GM23248 (cell line): ENCODE measurements around the gene NDEL1. TPM values are rescaled to one million over a fixed set of nuclear protein-coding genes. Genes with fewer than 3 reads are reported as not detected.

Experiments used
- DNase-seq: peaks from one replicate; pipeline ENCODE4 v3.0.0-alpha.2; 2015
- H2AFZ ChIP-seq: fragments of 200-600 bp; sonication (generic); 2 replicates; pipeline ENCODE4 v1.6.1; 2016; ENCODE audit warnings: antibody characterized with exemption
- H3F3A ChIP-seq: fragments of 200-600 bp; sonication (generic); 2 replicates; pipeline ENCODE4 v1.6.1; 2016; ENCODE audit warnings: mild to moderate bottlenecking, antibody characterized with exemption, mixed run types; ENCODE audit not compliant: insufficient read depth
- H3K27ac ChIP-seq: fragments of 200-600 bp; sonication (generic); 2 replicates; pipeline ENCODE4 v1.5.1; 2016; ENCODE audit warnings: mild to moderate bottlenecking
- H3K27me3 ChIP-seq: fragments of 200-600 bp; sonication (generic); replicated peaks from 2 replicates; pipeline ENCODE4 v1.6.1; 2016; ENCODE audit warnings: mild to moderate bottlenecking; ENCODE audit not compliant: insufficient read depth
- H3K36me3 ChIP-seq: fragments of 200-600 bp; sonication (generic); 2 replicates; pipeline ENCODE4 v1.6.1; 2016; ENCODE audit warnings: low read depth, mild to moderate bottlenecking
- H3K4me1 ChIP-seq: fragments of 200-600 bp; sonication (generic); 2 replicates; pipeline ENCODE4 v1.6.1; 2016; ENCODE audit warnings: mild to moderate bottlenecking; ENCODE audit not compliant: insufficient read depth
- H3K4me2 ChIP-seq: fragments of 200-600 bp; sonication (generic); one replicate; pipeline ENCODE4 v1.6.1; 2016; ENCODE audit warnings: mild to moderate bottlenecking; ENCODE audit not compliant: unreplicated experiment
- H3K4me3 ChIP-seq: fragments of 200-600 bp; sonication (generic); 2 replicates; pipeline ENCODE4 v1.5.1; 2016; ENCODE audit warnings: mild to moderate bottlenecking
- H3K79me2 ChIP-seq: fragments of 200-600 bp; sonication (generic); 2 replicates; pipeline ENCODE4 v1.6.1; 2016; ENCODE audit warnings: mild to moderate bottlenecking; ENCODE audit not compliant: insufficient read depth
- H3K9ac ChIP-seq: fragments of 200-600 bp; sonication (generic); 2 replicates; pipeline ENCODE4 v1.6.1; 2016; ENCODE audit warnings: mild to moderate bottlenecking
- H3K9me2 ChIP-seq: fragments of 200-600 bp; sonication (generic); 2 replicates; pipeline ENCODE4 v1.6.1; 2016; ENCODE audit warnings: mixed run types, mild to moderate bottlenecking, moderate library complexity; ENCODE audit not compliant: insufficient read depth
- H3K9me3 ChIP-seq: fragments of 200-600 bp; sonication (generic); one replicate; pipeline ENCODE4 v1.6.1; 2017; ENCODE audit warnings: low read depth
- H4K20me1 ChIP-seq: fragments of 200-600 bp; sonication (generic); 2 replicates; pipeline ENCODE4 v1.6.0; 2016; ENCODE audit not compliant: insufficient read depth
- EZH2 ChIP-seq: fragments of 200-600 bp; sonication (generic); IDR thresholded peaks from 2 replicates; pipeline ENCODE4 v1.6.1; 2018; ENCODE audit warnings: antibody characterized with exemption, mild to moderate bottlenecking; ENCODE audit not compliant: insufficient read depth, poor library complexity, severe bottlenecking
- EZH2phosphoT487 ChIP-seq: fragments of 200-600 bp; sonication (generic); IDR thresholded peaks from 2 replicates; pipeline ENCODE4 v1.6.1; 2018; ENCODE audit warnings: antibody characterized with exemption, moderate library complexity, mild to moderate bottlenecking, low read depth; ENCODE audit not compliant: insufficient read depth
- WGBS, 2 experiments: methylation state at CpG; one replicate each; pipeline ENCODE4 v1.1.6; 2015 to 2017; ENCODE audit warnings: low lambda C conversion rate in 2 of 2, low coverage in 1 of 2; ENCODE audit errors: missing lambda C conversion rate in 2 of 2; 5-methylcytosine and 5-hydroxymethylcytosine counted together
- in situ Hi-C: fragments of 300-500 bp; cut with MboI; formaldehyde crosslinking; loops from 2 replicates; pipeline ENCODE4 v1.15.0; 2020
- polyA plus RNA-seq: library from polyadenylated mRNA; unstranded; fragments of >200 nt; fragmentation: Nextera tagmentation; extraction: Ambion mirVana; gene quantifications from 2 replicates; pipeline ENCODE4 v1.2.1, GENCODE V29; 2016
- total RNA-seq: library from RNA; depleted of rRNA; stranded (reverse); fragments of >200 nt; shearing (Covaris generic); gene quantifications from 2 replicates; pipeline ENCODE4 v1.2.3, GENCODE V29; 2014

Gene NDEL1
- total and polyA plus RNA-seq, 2 experiments from 2014 or later = 74.9 to 111 TPM

- no peak overlapping the region for H3K27ac ChIP-seq
- WGBS, 2 experiments = 88% methylated on average over 13 of the region's 13 CpGs
- H3F3A ChIP-seq = no peaks in the 10 kb centered on the region
- H3K9ac ChIP-seq = no peak overlapping the region
- H3K4me1 ChIP-seq = no peaks in the 10 kb centered on the region
- no peaks in the 10 kb centered on the region for H3K79me2 ChIP-seq
- TF ChIP-seq EZH2 (no peak), EZH2phosphoT487 (no peak)
- no peak overlapping the region for H3K4me3 ChIP-seq
- H3K9me2 ChIP-seq = no peaks in the 10 kb centered on the region
- H3K27me3 ChIP-seq = no peaks in the 10 kb centered on the region
- no peak overlapping the region for H3K4me2 ChIP-seq
- no peak overlapping the region for H2AFZ ChIP-seq
- H3K9me3 ChIP-seq = no peaks in the 10 kb centered on the region
- H3K36me3 ChIP-seq = peaks cover 29% of the 10 kb centered on the region; the same call in 1 of the 2 replicates
- in situ Hi-C loops = no loop called here
- DNase-seq = no peak
- no peaks in the 10 kb centered on the region for H4K20me1 ChIP-seq
Observed at GRCh38 chr17:8496081-8496480, 60.4 kb downstream of the NDEL1 start.

- 93 to 94% methylated on average over 9 of the region's 9 CpGs for WGBS, 2 experiments
- Histone ChIP-seq H4K20me1 (no peaks in the 10 kb centered on the region), H3K9me3 (no peaks in the 10 kb centered on the region), H3K4me3 (no peak overlapping the region), H3K27me3 (no peaks in the 10 kb centered on the region), H3K4me1 (no peaks in the 10 kb centered on the region), H3K27ac (no peak overlapping the region), H3K36me3 (peaks cover 17% of the 10 kb centered on the region; the same call in 1 of the 2 replicates), H3K9ac (no peak overlapping the region), H2AFZ (no peak overlapping the region), H3K4me2 (no peak overlapping the region), H3K9me2 (no peaks in the 10 kb centered on the region), H3F3A (no peaks in the 10 kb centered on the region), H3K79me2 (no peaks in the 10 kb centered on the region)
- TF ChIP-seq EZH2phosphoT487 (no peak), EZH2 (no peak)
- no peak for DNase-seq
- in situ Hi-C loops = no loop called here
Observed at GRCh38 chr17:8499171-8499570, 63.5 kb downstream of the NDEL1 start.

- no peak overlapping the region for H2AFZ ChIP-seq
- no peaks in the 10 kb centered on the region for H3K4me1 ChIP-seq
- DNase-seq = no peak
- in situ Hi-C loops = no loop called here
- H3K4me3 ChIP-seq = no peak overlapping the region
- H3K9me3 ChIP-seq = no peaks in the 10 kb centered on the region
- 88 to 94% methylated on average over 5 of the region's 5 CpGs for WGBS, 2 experiments
- H3K4me2 ChIP-seq = no peak overlapping the region
- no peak for TF ChIP-seq EZH2phosphoT487
- TF ChIP-seq EZH2 = no peak
- no peaks in the 10 kb centered on the region for H4K20me1 ChIP-seq
- no peaks in the 10 kb centered on the region for H3K9me2 ChIP-seq
- no peaks in the 10 kb centered on the region for H3K79me2 ChIP-seq
- H3K27ac ChIP-seq = no peak overlapping the region
- H3K36me3 ChIP-seq = peaks cover 18% of the 10 kb centered on the region; the same call in 1 of the 2 replicates
- H3K9ac ChIP-seq = no peak overlapping the region
- H3F3A ChIP-seq = no peaks in the 10 kb centered on the region
- H3K27me3 ChIP-seq = no peaks in the 10 kb centered on the region
Observed at GRCh38 chr17:8499614-8500013, 63.9 kb downstream of the NDEL1 start.

GRCh38 chr17:8500609-8501008 lies 64.9 kb downstream of the NDEL1 start:
- Histone ChIP-seq H3K4me1 (no peaks in the 10 kb centered on the region), H3K9me3 (no peaks in the 10 kb centered on the region), H3K4me2 (no peak overlapping the region), H3K27me3 (no peaks in the 10 kb centered on the region), H3K9ac (no peak overlapping the region), H4K20me1 (no peaks in the 10 kb centered on the region), H3K79me2 (no peaks in the 10 kb centered on the region), H3K9me2 (no peaks in the 10 kb centered on the region), H3K27ac (no peak overlapping the region), H3K4me3 (no peak overlapping the region), H2AFZ (no peak overlapping the region), H3F3A (no peaks in the 10 kb centered on the region), H3K36me3 (peaks cover 28% of the 10 kb centered on the region; the same call in 1 of the 2 replicates)
- in situ Hi-C loops = no loop called here
- DNase-seq = no peak
- TF ChIP-seq EZH2 (no peak), EZH2phosphoT487 (no peak)
- 58 to 61% methylated on average over 8 of the region's 8 CpGs for WGBS, 2 experiments

DNA sequence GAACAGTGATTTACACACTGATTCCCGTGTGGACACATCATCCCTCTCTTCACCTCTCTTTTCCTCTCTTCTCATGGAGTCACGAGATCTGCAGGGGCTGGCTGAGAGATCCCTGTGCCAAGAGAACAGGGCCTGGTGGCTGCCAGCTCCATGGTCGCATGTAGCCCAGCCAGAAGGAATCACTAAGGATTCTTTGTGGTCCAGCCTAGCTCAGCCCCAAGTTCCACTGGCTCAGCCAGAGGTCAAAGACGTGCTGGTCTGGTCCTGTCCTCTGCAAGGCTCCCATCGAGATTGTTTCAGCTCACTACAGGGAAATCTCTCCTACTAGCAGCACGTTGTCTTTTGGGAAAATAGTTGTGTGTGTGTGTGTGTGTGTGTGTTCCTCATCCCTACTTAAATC lies 66.4 kb downstream of the NDEL1 start:
- Histone ChIP-seq H3K36me3 (peaks cover 28% of the 10 kb centered on the region; the same call in 1 of the 2 replicates), H3K79me2 (no peaks in the 10 kb centered on the region), H3K27me3 (no peaks in the 10 kb centered on the region), H3K9ac (no peak overlapping the region), H3K9me3 (no peaks in the 10 kb centered on the region), H4K20me1 (no peaks in the 10 kb centered on the region), H3F3A (no peaks in the 10 kb centered on the region), H3K4me2 (no peak overlapping the region), H3K9me2 (no peaks in the 10 kb centered on the region), H2AFZ (no peak overlapping the region), H3K27ac (no peak overlapping the region), H3K4me1 (no peaks in the 10 kb centered on the region), H3K4me3 (no peak overlapping the region)
- in situ Hi-C loops = no loop called here
- TF ChIP-seq EZH2 (no peak), EZH2phosphoT487 (no peak)
- WGBS, 2 experiments = 35 to 37% methylated on average over 6 of the region's 6 CpGs
- no peak for DNase-seq
